HL-60/S4 treated with phorbol 12-myristate 13-acetate at 8.2 ng/mL for 4 days and 3 days (cell line): ENCODE data around the gene RMI2.
"Not testable (repeated sequence)": the region's sequence is repeated elsewhere in the genome, so short reads cannot be mapped to it uniquely, and the experiment has no call there.

Experiments
- in situ Hi-C: fragments of 300-500 bp; cut with MboI; formaldehyde crosslinking; loops from 2 replicates; pipeline ENCODE4 v1.15.0; 2022; ENCODE audit warnings: low sequenced_read_pairs

Gene RMI2

GRCh38 chr16:11378951-11379350 is 33.7 kb downstream of the RMI2 start:
- in situ Hi-C loops, result not testable (repeated sequence)

- in situ Hi-C loops, result no loop called here
Measured at GRCh38 chr16:11379420-11379819, 34.2 kb downstream of the RMI2 start.

GRCh38 chr16:11380836-11381235 is 35.6 kb downstream of the RMI2 start:
- in situ Hi-C loops, result no loop called here

- in situ Hi-C loops, result no loop called here
Measured at GRCh38 chr16:11383481-11384183, 38.4 kb downstream of the RMI2 start.

GRCh38 chr16:11384184-11384955 is 39.1 kb downstream of the RMI2 start:
- in situ Hi-C loops, result no loop called here

DNA sequence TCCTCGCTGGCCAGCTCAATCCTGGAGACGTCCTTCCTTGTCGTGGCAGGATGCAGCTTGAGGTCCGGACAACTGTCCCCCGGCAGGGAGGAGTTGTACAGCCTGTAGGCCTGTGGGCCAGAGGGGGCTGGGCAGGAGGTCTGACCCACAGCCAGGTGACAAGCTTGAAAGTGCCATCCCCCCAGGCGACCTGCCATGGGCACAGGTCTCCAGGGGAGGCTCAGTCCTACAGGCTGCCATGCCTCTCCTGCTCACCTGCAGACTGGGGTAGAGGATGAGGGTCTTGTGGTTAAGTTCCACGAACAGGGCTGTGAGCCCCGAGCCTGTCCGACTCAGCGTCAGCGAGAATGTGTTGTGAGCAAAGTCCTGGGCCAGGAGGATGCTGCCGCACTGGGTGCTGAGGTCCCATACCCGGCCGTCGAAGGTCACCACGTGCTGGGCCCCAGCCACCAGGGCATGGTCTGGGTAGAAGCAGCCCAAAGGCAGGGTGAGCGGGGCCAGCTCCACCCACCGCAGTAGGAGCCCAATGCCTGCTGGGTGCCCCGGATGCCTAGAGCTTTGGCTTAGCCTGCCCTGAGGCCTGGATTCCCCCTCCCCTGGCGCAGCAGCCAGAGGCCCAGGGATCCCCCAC is 39.8 kb downstream of the RMI2 start:
- in situ Hi-C loops, result no loop called here

DNA sequence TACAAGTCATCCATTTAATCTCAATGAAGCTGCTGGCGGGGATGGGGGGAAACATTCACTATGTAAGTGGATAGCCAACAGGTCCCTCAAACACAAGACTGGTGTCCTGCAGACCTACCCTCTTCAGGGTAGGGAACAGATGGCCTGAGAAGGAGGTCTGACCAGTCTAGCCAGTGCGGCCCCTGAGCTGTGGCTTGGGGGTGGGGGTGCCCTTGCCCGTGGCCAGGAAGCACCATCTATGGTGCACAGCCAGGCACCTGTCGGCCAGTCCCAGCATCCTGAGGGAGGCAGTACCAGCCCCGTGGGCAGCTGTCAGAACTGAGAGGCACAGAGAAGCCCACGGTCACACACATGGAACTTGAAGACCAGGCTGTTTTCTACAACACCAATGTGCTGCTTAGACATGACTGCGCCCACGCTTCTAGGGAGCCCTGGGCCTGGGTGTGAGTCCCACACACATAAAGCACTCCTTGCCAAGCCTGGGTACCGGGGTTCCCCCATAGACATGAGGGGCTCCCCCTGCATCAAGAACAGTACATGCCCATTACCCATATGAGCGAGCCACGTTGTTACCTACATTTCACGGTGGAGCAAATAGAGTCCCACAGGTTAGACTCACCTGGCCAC is 40.9 kb downstream of the RMI2 start:
- in situ Hi-C loops, result no loop called here

GRCh38 chr16:11386791-11387546 is 41.7 kb downstream of the RMI2 start:
- in situ Hi-C loops, result no loop called here

- in situ Hi-C loops, result no loop called here
Measured at GRCh38 chr16:11389083-11389482, 43.8 kb downstream of the RMI2 start.

- in situ Hi-C loops, result no loop called here
Measured at GRCh38 chr16:11389631-11390565, 44.6 kb downstream of the RMI2 start.

DNA sequence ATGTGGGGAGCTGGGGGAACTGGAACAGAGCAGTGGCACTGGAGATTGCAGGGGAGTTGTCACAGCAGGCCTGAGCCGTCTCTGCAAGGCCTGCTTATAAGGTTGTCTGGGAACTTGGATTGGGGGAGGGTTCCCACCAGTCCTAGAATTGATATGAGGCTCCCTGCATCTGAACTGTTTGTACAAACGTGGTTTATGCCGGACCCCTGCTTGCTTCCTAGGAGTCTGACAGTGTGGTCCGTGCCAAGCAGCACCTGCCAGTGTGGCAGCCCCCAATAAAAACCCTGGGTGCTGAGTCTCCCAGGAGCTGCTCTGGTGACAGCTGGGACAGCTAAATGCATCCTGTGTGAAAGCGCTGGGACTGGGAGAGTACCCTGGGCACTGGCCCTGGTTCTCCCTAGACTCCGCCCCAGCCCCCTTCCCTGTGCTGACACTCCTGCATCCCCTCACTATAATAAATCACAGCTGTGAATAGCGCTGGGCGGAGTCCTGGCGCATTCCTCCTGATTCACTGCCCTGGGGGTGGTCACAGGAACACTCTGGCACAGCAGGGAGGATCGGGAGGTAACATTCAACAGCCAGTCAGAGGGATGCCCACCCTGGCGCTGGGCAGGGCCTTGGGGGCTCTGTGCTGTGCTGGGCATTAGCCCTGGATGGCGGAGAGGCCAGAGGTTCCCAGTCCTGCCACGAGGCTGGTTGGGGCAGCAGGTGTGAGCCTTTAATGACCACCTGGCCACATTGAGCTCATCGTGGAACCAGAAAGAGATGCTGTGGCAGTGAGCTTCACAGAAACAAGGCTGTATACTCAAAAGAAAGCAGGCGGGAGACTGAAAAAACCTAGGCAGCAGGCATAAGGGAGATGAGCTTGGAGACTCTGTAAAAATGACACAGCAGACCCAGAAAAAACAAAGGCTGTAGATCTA is 45.6 kb downstream of the RMI2 start:
- in situ Hi-C loops, result no loop called here

DNA sequence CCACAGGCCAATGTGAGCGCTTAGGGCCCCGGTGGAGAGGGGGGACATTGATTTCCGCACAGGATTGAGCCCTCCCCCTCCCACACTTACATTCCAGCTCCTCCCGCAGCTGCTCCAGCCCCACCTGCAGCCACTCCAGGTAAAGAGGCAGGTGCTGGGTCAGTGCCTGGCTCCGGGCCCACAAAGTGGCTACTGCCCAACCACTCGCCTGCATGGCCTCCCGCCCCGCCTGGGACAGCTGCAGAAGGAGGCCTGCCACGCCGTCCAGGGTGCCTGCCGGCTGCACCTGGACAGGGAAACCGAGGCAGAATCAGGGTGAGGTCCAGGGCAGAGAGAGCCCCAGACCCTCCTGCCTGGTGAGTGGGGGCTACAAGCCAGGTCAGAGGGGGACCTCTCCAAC is 46.3 kb downstream of the RMI2 start:
- in situ Hi-C loops, result no loop called here

- in situ Hi-C loops, result no loop called here
Measured at GRCh38 chr16:11392041-11392581, 46.9 kb downstream of the RMI2 start.

- in situ Hi-C loops, result no loop called here
Measured at GRCh38 chr16:11393366-11393765, 48.1 kb downstream of the RMI2 start.

DNA sequence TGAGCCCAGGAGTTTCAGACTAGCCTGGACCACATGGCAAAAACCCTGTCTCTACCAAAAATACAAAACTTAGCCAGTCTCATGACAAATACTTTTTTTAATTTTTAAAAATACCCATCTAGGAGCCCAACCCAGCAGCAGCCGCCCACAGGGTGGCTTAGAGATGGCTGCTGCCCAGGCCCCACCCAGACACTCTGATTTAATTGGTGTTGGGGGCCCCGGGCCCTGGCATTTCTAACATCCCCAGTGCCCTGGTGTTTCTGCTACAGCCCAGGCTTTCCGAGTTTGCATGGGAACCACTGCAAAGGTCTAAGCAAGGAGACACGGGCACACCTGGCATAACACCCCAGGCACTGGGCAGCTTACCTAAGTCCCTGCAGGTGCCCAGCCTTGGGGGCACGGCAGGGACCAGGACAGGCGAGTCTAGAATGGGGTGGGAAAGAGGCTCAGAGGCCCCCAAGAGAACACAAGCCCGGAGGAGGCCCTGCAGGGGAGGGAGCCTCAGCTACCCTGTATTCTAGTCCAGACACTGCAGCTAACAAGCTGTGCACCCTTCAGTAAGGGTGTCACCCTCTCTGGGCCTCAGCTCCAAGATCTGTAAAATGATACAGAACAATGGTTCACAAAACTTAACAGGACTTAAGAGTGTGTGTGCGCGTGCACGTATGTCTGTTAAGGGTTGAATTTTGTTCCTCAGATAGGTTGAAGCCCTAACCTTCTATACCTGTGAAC is 48.8 kb downstream of the RMI2 start:
- in situ Hi-C loops, result no loop called here

- in situ Hi-C loops, result no loop called here
Measured at GRCh38 chr16:11394593-11394960, 49.3 kb downstream of the RMI2 start.

- in situ Hi-C loops, result no loop called here
Measured at GRCh38 chr16:11395008-11395948, 50.0 kb downstream of the RMI2 start.
